ENCODE measurements around the gene LCORL. TPM values are rescaled to one million over a fixed set of nuclear protein-coding genes. Genes with fewer than 3 reads are reported as not detected.

Gene LCORL
- total RNA-seq, 2 donors from 2014 or later, result 6.4 to 6.6 TPM

DNA sequence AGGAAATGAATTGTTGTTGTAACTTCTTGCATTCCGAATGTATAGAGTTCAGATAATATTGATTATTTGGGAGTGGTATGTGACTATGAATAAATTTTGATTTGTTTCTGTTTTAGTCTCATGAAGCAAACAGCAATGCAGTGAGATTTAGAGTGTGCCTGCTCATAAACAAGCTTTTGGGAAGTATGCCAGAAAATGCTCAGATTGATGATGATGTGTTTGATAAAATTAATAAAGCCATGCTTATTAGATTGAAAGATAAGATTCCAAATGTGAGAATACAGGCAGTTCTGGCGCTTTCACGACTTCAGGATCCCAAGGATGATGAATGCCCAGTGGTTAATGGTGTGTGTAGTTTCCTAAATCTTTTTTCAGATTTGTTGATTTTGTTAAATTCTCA is 208.8 kb downstream of the LCORL start:
- peaks cover 91% of the 10 kb centered on the region for H3K36me3 Mint-ChIP-seq (ENCODE audit: low read depth)
- H3K4me3 Mint-ChIP-seq, result peak overlapping the region; percentile 97
- no peak overlapping the region for H3K27ac Mint-ChIP-seq
- no peak for ATAC-seq (replicated peaks)
- peaks cover 17% of the 10 kb centered on the region for H3K4me1 Mint-ChIP-seq
- no peaks in the 10 kb centered on the region for H3K27me3 Mint-ChIP-seq
- H3K9me3 Mint-ChIP-seq, result no peaks in the 10 kb centered on the region

DNA sequence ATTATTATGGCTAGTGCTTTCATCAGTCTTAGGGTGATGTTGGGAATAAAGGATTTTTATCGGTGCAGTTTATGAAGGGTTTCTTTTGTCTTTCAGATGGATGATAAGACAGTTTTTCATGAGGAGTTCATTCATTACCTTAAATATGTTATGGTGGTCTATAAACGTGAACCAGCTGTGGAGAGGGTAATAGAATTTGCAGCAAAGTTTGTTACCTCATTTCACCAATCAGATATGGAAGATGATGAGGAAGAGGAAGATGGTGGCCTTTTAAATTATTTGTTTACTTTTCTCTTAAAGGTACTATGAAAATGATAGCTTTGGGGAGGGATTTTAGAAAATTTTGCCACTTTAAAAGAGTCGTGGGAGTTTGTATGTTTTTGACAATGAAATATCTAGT is 209.4 kb downstream of the LCORL start:
- Mint-ChIP-seq H3K36me3 (ENCODE audit: low read depth) (peaks cover 91% of the 10 kb centered on the region), H3K27me3 (no peaks in the 10 kb centered on the region), H3K4me3 (peak overlapping the region; percentile 97), H3K4me1 (peaks cover 24% of the 10 kb centered on the region), H3K9me3 (no peaks in the 10 kb centered on the region), H3K27ac (peak overlapping the region; percentile 97)
- no peak for ATAC-seq (replicated peaks)

DNA sequence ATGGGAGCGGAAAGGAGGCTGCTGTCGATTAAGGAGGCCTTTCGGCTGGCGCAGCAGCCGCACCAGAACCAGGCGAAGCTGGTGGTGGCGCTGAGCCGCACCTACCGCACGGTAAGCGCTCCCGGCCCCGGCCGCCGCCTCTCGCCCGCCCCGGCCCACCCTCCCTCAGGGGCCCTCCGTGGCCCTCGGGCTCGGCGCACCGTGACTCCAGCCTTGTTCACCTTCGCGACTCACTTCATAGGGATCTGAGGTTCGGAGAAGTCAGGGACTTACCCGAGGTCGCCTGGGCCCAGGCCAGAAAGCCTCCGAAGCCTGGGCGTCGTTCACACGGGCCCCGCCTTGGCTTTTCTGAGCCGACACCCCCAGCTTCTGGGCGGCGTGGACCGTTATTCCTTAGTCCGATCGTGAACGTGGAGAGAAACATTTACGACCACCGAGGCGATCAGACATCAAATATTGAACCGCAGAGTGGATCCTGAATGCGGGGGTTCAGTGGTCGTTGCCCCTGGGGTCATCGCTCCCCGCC is 210.4 kb downstream of the LCORL start:
- Mint-ChIP-seq H3K36me3 (ENCODE audit: low read depth) (peaks cover 92% of the 10 kb centered on the region), H3K9me3 (no peaks in the 10 kb centered on the region), H3K27ac (peak overlapping the region; percentile 97), H3K4me1 (peaks cover 31% of the 10 kb centered on the region), H3K27me3 (no peaks in the 10 kb centered on the region), H3K4me3 (peak overlapping the region; percentile 97)
- peak; percentile 29 for ATAC-seq (replicated peaks)

DNA sequence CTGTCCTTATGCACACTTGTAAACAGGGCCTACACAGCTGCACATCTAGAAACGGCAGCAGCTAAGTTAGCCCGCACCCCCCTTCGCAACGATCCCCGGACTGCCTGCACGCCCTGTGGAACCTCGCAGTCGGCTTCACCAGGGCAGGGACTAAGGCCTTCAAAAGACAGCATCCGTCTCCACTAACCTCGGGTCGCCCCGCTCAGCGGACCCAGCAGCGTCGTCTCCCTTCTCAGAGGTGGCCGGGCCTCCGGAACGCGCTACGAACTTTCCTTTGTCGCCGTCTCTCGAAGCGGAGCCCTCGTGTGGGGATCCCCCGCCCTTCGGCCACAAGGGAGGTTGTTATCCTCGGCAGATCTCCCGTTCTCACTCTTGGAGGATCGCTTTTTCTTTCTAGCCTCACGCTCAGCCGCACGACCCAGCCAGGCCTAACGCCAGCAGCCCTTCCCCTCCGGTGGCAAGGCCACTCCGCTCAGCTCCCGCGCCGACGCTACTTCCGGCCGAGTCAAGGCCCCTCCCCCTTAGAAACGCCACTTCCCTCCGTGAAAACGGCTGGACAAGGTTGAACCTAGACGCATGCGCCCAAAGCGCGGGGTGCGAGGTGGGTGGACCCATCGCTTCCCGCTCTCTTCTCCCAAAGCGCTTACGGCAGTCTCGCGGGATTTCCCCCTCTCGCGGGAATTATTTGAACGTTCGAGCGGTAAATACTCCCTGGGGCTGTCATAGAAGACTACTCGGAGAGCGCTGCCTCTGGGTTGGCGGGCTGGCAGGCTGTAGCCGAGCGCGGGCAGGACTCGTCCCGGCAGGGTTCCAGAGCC is 211.1 kb downstream of the LCORL start, which contains the start of the genes DCAF16 and NCAPG:
Gene DCAF16, minus strand, starts transcription at position 498 of the 818 bp plus-strand sequence. CDS start 6,616 bp downstream, outside the sequence.
Gene NCAPG, plus strand, starts transcription at position 720 of the 818 bp plus-strand sequence. CDS start 99 bp downstream, outside the sequence.
- Mint-ChIP-seq H3K4me1 (peaks cover 37% of the 10 kb centered on the region), H3K27me3 (no peaks in the 10 kb centered on the region), H3K36me3 (ENCODE audit: low read depth) (peaks cover 92% of the 10 kb centered on the region)

DNA sequence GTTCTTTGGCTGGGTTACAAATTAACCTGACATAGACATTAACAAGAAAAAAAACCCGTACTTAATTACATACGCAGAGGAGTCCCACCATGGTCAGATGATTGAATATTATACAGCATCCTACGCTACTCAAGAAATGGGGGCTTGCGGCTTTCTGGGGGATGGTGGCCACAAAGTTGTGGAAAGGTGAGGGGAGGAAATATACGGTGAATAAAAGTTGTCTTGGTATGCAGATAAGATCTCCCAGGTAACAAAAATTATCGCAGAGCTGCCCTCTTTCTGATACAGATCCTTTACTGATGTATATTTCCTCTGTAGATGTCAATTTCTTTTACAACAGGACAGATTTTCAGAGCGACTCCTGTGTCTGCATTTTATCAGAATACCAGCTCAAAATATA is 211.9 kb downstream of the LCORL start:
- H3K4me1 Mint-ChIP-seq, result peaks cover 37% of the 10 kb centered on the region
- ATAC-seq (replicated peaks), result no peak
- H3K27me3 Mint-ChIP-seq, result no peaks in the 10 kb centered on the region
- H3K36me3 Mint-ChIP-seq (ENCODE audit: low read depth), result peaks cover 92% of the 10 kb centered on the region
- peak overlapping the region; percentile 97 for H3K27ac Mint-ChIP-seq
- peak overlapping the region; percentile 97 for H3K4me3 Mint-ChIP-seq
- no peaks in the 10 kb centered on the region for H3K9me3 Mint-ChIP-seq

More for the DNA sequence above, 211.1 kb downstream of the LCORL start, which contains the start of the genes DCAF16 and NCAPG:
- H3K4me3 Mint-ChIP-seq, result peak within 1 kb of the TSS; percentile 97
- H3K27ac Mint-ChIP-seq, result peak within 1 kb of the TSS; percentile 97
- ATAC-seq (replicated peaks), result peak; percentile 92
- H3K9me3 Mint-ChIP-seq, result no peaks in the 10 kb centered on the region

DNA sequence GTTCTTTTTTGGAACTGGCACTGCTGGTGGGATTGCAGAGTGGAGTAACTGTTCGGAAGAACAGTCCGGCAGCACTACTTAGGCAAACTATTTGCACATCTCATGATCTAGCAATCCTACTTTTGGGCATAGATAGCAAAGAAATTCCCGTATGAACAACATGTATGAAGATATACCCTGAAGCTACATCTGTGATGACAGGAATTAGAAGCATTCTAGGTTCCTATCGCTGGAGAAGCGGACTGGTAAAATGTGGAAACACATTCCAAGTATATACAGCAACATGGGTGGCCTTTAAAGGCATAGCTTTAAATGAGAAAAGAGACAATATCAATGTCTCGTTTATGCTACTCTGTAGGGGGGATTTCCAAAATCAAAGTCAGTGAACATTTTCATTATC is 214.1 kb downstream of the LCORL start:
- Mint-ChIP-seq H3K27me3 (no peaks in the 10 kb centered on the region), H3K36me3 (ENCODE audit: low read depth) (peaks cover 95% of the 10 kb centered on the region), H3K4me1 (peaks cover 41% of the 10 kb centered on the region), H3K4me3 (peak overlapping the region; percentile 97), H3K27ac (no peak overlapping the region), H3K9me3 (no peaks in the 10 kb centered on the region)
- no peak for ATAC-seq (replicated peaks)

GRCh38 chr4:17805580-17806155 is 215.9 kb downstream of the LCORL start:
- Mint-ChIP-seq H3K27ac (peak overlapping the region; percentile 58), H3K4me1 (peaks cover 31% of the 10 kb centered on the region), H3K9me3 (no peaks in the 10 kb centered on the region), H3K27me3 (no peaks in the 10 kb centered on the region), H3K36me3 (ENCODE audit: low read depth) (peaks cover 98% of the 10 kb centered on the region), H3K4me3 (peak overlapping the region; percentile 97)
- peak; percentile 28 for ATAC-seq (replicated peaks)

GRCh38 chr4:17797808-17798207 is 223.7 kb downstream of the LCORL start:
- Mint-ChIP-seq H3K27ac (no peak overlapping the region), H3K9me3 (no peaks in the 10 kb centered on the region), H3K4me3 (no peak overlapping the region), H3K36me3 (ENCODE audit: low read depth) (peaks cover 73% of the 10 kb centered on the region), H3K27me3 (no peaks in the 10 kb centered on the region), H3K4me1 (no peaks in the 10 kb centered on the region)
- peak; percentile 61 for ATAC-seq (replicated peaks)

DNA sequence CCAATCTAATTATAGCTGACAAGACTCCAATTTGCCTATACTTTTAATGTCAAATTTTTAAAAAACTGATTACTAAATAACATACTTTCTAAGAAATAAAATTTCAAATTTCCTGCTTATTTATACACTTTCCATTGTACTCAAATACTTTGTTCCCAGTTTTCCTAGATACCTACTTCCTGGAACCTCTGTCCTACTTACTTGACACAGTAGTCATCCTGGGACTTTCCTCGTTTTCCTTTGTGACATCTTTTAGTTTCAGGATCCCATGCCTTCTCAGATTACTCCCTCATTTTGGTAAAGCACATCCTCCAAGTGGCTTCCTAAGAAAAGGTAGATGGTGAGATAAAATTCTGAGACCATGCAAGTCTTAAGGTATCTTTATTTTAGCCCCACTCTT is 226.8 kb downstream of the LCORL start:
- no peak for ATAC-seq (replicated peaks)
- H3K27ac Mint-ChIP-seq, result no peak overlapping the region

More for the DNA sequence above, 226.8 kb downstream of the LCORL start:
- no peaks in the 10 kb centered on the region for H3K27me3 Mint-ChIP-seq
- H3K36me3 Mint-ChIP-seq (ENCODE audit: low read depth), result peaks cover 70% of the 10 kb centered on the region
- H3K4me1 Mint-ChIP-seq, result no peaks in the 10 kb centered on the region
- no peaks in the 10 kb centered on the region for H3K9me3 Mint-ChIP-seq
- no peak overlapping the region for H3K4me3 Mint-ChIP-seq

Other genes with a start within 250 kb of the LCORL start
- gene FAM184B, start 240.1 kb downstream of the LCORL start, total RNA-seq, result not detected
- 10 to 100 TPM; 37.2 to 54.4 TPM for gene DCAF16, start 211.0 kb downstream of the LCORL start, total RNA-seq
- gene NCAPG, start 210.8 kb downstream of the LCORL start, total RNA-seq, result 10 to 100 TPM; 71.1 to 75.6 TPM